ENCODE measurements around the gene AURKA.

AURKA gene

DNA sequence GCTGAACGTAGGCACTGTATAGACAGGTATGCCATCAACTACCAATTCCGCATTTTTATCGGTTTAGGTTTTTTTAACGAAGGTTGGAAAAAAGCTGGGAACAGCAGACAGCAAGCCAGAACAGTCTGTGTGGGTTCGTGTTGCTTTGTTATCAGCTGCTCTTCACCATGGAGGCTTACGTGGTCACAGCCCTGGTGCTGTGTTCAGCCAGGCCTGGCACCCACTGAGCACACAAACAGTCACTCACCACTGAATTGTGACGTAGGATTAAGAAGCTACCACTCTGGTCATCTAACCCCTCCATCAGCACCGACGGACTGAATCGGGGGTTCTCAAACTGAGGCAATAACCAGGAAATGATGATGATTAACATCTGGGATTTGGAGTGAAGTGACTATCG, 20.0 kb downstream of the AURKA start:
- TF ChIP-seq, protein P1, sequence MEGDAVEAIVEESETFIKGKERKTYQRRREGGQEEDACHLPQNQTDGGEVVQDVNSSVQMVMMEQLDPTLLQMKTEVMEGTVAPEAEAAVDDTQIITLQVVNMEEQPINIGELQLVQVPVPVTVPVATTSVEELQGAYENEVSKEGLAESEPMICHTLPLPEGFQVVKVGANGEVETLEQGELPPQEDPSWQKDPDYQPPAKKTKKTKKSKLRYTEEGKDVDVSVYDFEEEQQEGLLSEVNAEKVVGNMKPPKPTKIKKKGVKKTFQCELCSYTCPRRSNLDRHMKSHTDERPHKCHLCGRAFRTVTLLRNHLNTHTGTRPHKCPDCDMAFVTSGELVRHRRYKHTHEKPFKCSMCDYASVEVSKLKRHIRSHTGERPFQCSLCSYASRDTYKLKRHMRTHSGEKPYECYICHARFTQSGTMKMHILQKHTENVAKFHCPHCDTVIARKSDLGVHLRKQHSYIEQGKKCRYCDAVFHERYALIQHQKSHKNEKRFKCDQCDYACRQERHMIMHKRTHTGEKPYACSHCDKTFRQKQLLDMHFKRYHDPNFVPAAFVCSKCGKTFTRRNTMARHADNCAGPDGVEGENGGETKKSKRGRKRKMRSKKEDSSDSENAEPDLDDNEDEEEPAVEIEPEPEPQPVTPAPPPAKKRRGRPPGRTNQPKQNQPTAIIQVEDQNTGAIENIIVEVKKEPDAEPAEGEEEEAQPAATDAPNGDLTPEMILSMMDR (IDR thresholded peaks at IDR 0.05; ENCODE audit: borderline replicate concordance, insufficient read depth, low read depth, low read length): no peak
- H3K4me3 ChIP-seq (ENCODE audit: low read depth, low read length): no peak overlapping the region

DNA sequence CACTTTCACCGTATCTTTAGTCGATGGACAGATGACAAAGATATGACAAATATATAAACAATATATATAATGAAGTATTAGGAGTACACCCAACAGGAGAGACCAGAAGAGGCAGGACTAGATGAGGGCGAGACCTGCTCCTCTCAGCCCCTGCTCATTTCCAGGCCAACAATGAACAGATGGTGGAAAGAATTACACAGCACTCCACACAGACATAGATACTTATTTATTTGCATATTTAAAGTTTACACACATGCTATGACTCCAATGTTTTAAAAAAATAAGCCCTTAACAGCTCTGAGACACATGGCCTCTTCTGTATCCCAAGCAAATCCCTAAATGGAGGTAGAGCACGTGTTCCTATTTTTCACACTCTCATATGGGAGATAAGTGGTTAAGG, 22.8 kb downstream of the AURKA start:
- TF ChIP-seq, protein P1 (IDR thresholded peaks at IDR 0.05; ENCODE audit: borderline replicate concordance, insufficient read depth, low read depth, low read length): no peak
- no peak overlapping the region for H3K4me3 ChIP-seq (ENCODE audit: low read depth, low read length)

DNA sequence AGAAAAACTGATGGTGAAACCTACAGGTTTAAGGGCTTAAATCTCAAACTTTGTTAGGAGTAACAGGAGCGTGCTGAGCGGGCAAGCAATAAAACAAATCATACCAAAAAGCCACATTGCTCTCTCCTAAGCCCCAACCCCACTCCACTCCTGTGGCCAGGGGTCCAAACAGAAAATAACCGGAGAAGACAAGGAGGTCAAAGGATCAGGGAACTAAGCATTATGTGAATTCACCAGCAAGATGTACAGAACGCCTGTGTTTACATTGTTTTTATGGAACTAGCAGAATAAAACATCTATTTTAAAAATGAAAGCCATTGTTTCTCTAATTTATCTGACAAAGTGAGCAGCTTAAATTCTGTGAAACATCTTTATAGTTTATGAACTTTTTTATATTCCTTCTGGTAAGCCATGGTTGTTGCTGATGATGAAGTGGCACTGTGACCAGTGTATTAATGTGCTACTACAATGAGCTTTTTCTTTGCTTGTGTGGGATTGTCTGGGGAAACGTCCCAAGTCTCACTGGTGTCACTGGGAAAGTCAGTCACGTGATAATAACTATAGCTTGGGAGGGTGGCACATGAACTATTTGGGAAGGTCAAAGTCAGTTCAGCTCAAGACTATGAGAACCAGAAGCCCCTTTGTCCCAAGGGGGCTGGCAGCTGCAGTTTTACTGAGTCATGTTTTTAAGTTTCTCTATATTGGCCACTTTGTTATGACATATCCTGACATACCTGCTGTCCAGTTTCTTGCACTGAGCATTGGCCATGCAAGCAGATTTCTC, 23.5 kb downstream of the AURKA start:
- no peak overlapping the region for H3K4me3 ChIP-seq (ENCODE audit: low read depth, low read length)
- TF ChIP-seq, protein P1 (IDR thresholded peaks at IDR 0.05; ENCODE audit: borderline replicate concordance, insufficient read depth, low read depth, low read length): no peak

DNA sequence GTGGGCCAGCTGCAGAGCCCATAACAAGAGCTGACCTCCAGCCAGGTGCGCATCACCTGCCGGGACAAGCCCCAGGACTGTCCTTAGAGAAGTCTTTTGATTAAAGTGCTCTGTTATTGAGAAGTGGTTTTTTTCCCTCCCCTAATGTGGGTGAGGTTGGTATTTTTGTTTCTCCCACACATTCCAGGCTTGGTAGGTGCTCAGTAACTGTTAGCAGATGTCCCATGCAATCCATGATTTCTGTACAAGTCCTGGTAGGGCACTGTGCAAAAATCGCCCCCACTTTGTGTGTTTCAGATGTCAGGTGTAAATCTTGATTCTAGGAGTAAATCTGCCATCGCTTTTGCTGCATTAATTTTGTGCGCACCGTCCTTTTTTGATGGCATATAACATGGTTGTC, 28.5 kb downstream of the AURKA start:
- H3K4me3 ChIP-seq (ENCODE audit: low read depth, low read length): no peak overlapping the region
- TF ChIP-seq, protein P1 (IDR thresholded peaks at IDR 0.05; ENCODE audit: borderline replicate concordance, insufficient read depth, low read depth, low read length): no peak

DNA sequence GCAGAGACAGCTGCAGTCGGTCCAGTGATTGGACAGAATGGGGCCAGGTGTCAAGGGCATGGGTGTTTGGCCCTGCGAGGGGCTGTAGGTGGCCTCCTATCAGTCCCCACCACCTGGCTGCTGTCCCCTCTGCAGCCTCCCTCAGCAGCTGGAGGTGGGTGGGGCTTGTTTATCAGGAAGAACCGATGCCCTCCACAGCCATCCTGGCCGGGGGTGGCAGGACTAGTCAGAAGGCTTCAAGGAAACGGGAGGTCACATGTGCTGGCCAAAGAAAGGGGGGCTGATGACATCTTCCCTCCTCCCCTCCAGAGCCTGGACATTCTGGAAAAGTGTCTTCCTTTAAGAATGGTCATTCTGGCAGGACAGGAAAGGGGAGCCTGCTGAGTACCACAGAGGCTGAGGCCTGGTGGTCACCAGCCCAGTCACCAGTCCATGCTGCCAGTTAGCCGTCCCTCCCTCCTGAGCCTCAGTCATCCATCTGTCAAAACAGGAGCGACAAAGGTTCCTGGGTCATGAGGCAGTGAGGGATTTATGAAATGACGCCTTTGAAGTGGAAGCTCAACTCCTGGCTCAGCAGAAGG, 29.1 kb downstream of the AURKA start:
- H3K4me3 ChIP-seq (ENCODE audit: low read depth, low read length): no peak overlapping the region
- TF ChIP-seq, protein P1 (IDR thresholded peaks at IDR 0.05; ENCODE audit: borderline replicate concordance, insufficient read depth, low read depth, low read length): no peak

DNA sequence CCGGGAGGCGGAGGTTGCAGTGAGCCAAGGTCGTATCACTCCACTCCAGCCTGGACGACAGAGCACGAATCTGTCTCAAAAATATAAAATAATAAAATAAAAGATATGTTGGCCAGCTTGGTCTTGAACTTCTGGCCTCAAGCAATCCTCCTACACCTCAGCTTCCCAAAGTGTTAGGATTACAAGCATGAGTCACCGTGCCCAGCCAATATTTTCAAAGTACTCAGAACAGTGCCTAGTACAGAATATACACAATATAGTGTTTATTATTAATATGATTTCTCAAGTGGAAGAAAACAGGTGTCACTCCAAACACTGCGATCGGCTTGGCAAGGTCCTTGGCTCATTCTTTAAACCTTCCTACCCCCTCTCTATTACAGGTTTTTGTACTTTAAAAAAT, 30.1 kb downstream of the AURKA start:
- no peak overlapping the region for H3K4me3 ChIP-seq (ENCODE audit: low read depth, low read length)
- TF ChIP-seq, protein P1 (IDR thresholded peaks at IDR 0.05; ENCODE audit: borderline replicate concordance, insufficient read depth, low read depth, low read length): no peak

DNA sequence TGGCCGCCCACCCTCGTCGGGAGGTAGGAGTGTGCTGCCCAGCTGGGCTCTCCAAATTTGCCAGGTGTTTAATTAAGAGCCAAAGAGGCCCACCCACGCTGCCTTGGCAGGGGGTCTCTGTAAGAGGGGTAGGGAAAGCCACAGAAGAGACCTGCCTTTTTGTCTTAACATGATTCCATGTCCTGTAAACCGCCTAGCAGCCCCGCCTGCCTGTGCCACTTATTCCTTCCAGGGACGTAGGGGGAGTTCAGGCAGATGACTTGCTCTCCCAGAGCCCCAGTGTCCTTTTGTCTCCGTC, 31.2 kb downstream of the AURKA start:
- no peak overlapping the region for H3K4me3 ChIP-seq (ENCODE audit: low read depth, low read length)
- TF ChIP-seq, protein P1 (IDR thresholded peaks at IDR 0.05; ENCODE audit: borderline replicate concordance, insufficient read depth, low read depth, low read length): no peak

All from GM12875 (cell line).